HG03095 (cell line): Measurements from ENCODE around the gene MEIOB.
"Not testable (repeated sequence)": the region's sequence is repeated elsewhere in the genome, so short reads cannot be mapped to it uniquely, and the experiment has no call there.

Source experiments
- ATAC-seq: cut with Tn5 transposase; IDR thresholded peaks from one replicate; pipeline ENCODE4 v1.9.1; 2021; ENCODE audit warnings: moderate library complexity; ENCODE audit not compliant: unreplicated experiment

MEIOB gene

GRCh38 chr16:1907226-1907860 lies 35.4 kb upstream of the MEIOB start:
- ATAC-seq = no peak

GRCh38 chr16:1906846-1907165 lies 34.8 kb upstream of the MEIOB start:
- ATAC-seq = no peak

DNA sequence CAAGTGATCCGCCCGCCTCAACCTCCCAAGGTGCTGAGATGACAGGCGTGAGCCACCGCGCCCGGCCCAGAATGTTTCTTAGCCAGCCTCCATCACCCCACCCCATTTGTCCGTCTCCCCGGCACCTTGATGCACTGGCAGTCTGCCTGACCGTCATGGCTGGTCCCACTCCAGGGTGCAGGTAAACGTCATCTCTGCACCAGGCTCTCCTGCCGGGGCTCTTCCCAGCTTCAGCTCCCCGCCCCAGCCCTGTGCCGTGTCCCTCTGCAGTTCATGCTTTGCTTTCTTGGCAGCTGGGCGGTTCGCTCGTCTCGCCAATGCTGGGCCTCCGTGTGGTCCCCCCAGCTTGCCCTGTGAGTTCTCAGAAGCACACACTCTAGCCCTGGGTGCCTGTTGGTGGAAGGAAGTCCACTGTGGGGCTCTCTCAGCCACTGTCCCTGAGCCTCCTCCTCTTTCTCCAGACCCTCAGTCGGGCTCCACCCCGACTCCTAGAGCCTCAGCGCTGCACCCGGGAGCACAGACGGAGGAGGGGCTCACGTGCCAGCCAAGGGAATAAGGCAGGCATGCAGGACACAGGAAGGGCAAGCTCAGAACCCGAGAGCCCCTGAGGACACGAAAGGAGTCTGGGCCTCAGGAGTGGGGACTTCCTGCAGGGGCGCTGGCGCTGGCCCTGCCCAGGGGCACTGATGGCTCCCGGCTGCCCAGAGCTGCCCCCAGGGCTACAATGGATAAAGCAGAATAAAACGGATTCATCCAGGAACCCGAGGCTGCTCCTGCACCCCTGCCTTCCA lies 34.3 kb upstream of the MEIOB start:
- ATAC-seq = no peak

GRCh38 chr16:1903845-1904840 lies 32.2 kb upstream of the MEIOB start:
- no peak for ATAC-seq

DNA sequence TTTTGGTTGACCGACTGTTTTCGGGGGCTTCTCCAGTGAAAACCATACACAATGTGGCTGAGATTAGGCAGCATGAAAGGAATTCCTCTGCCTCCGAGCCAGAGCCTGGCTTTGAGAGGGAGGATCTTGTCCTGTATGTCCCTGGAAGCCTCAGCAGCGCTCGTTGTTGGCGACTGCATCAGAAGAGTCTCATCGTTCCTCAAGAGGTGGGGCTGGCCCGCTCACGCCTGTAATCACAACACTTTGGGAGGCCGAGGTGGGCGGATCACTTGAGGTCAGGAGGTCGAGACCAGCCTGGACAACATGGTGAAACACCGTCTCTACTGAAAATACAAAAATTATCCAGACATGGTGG lies 31.2 kb upstream of the MEIOB start:
- no peak for ATAC-seq

DNA sequence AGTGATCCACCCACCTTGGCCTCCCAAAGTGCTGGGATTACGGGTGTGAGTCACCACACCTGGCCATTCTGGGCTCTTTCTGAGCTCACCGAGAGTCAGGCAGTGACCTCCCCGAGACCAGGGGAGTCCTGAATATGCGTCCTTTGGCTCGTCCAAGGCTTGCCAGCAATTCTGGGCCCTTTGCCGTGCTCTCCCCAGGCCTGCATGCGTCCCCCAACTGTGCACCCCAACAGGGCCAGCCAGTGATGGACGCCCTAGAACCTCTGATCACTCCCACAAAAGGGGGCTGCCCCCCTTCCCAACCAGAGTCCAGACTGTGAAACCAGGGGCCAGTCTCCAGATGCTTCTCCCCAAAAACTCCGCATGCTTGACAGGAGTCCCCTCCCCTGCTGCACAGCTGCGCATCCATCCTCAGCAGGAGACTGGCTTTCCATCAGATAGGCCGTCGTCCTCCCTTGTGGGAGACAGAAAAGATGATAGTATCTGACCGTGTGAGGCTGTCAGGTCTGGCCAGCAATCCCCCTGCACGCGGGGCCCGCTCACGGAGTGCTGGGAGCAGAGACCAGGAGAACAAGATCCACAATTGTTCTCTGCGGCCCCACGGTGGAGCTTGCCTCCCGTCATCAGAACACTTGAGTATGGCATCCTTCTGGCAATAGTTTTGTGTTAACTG lies 30.7 kb upstream of the MEIOB start:
- ATAC-seq = no peak

DNA sequence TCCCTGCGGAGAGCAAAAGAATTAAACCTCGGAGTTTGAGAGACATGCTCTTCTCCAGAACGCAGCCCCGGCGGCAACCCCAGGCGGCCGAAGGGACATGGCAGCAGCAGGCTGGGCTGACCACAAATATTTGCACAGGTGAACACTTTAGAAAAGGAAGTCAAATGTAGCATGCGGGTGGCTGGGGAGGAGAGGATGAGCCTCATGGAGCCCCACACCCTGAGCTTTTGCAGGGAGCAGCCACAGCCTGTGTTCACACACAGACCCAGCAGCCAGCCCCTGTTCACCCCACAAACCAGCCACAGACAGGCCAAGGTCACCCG lies 28.4 kb upstream of the MEIOB start:
- no peak for ATAC-seq

- ATAC-seq = no peak
These were observed 27.9 kb upstream of the MEIOB start for GRCh38 chr16:1899641-1900451.

DNA sequence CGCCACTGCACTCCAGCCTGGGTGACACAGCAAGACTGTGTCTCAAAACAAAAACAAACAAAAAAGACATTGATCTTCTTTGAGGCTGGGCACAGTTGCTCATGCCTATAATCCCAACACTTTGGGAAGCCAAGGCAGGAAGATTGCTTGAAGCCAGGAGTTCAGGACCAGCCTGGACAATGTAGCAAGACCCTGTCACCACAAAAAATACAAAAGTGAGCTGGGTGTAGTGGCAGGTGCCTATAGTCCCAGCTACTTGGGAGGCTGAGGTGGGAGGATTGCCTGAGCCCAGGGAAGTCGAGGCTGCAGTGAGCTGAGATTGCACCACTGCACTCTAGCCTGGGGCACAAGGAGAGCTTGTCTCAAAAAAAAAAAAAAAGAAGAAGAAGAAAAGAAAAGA lies 25.7 kb upstream of the MEIOB start:
- ATAC-seq = not testable (repeated sequence)

DNA sequence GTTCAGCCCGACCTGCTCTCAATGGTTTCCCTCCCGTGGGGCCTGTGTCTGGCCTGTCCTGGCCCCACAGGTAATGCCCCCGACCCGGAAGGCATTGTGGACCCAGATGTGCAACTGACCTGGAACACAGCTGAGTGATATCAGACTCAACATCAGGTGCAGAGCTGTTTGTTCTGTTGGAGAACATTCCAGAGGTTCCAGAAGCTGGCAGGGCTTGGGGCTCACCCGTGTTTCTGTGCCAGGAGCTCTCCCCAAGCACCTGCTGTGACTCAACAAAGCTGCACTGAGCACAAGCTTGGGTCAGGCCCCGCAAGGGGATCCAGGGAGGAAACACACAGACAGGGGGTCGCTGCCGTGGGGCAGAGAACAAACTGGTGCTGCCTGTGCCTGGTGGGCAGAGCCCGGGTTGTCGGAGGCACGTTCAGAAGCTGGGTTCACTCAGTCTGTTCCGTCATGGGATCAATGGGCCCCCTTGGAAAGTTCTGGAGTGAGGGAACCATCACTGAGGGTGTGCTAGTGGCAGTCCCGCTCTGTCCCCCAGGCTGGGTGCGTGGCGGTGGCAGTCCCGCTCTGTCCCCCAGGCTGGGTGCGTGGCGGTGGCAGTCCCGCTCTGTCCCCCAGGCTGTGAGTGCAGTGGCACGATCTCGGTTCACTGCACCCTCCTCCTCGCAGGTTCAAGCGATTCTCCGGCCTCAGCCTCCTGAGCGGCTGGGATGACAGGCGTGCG lies 24.1 kb upstream of the MEIOB start:
- ATAC-seq = no peak

DNA sequence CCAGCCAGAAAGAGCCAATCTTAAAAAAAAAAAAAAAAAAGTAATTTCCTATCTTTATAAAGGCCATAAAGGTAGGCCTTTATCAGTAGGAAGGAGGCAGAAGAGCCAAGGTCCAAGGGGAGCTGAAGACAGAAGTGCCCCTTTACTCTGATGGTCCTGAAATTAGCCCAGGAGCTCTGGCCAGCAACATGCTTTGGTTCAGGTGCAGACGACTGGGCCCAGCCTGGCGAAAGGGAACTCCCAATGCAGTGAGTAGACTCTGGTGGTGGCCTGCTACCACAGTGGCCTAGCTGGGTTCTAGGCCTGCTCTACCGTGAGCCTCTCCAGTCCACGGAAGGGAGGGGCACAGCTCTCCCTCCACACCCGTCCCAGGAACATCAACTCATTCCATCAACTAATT lies 23.1 kb upstream of the MEIOB start:
- ATAC-seq = no peak

DNA sequence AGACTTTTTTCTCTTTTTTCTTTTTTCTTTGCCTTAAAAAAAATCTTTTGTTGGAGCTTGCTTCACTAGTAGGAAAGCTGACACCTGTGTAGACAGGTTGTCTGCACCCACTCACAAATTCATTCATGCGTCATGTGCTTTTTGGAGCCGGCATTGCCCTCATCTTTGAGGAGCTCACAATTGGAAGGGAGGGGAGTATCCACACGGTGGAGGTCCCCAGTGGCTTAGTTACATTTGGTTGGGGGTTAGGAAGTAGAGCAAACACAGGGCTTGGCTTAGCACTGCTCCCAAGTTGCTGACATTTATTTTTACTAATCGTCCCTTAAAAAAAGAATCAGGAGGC lies 18.7 kb upstream of the MEIOB start:
- no peak for ATAC-seq

GRCh38 chr16:1890024-1890707 lies 18.2 kb upstream of the MEIOB start:
- ATAC-seq = no peak

- ATAC-seq = no peak
These were observed 15.9 kb upstream of the MEIOB start for GRCh38 chr16:1887711-1888354.

GRCh38 chr16:1884889-1885288 lies 12.9 kb upstream of the MEIOB start:
- no peak for ATAC-seq

DNA sequence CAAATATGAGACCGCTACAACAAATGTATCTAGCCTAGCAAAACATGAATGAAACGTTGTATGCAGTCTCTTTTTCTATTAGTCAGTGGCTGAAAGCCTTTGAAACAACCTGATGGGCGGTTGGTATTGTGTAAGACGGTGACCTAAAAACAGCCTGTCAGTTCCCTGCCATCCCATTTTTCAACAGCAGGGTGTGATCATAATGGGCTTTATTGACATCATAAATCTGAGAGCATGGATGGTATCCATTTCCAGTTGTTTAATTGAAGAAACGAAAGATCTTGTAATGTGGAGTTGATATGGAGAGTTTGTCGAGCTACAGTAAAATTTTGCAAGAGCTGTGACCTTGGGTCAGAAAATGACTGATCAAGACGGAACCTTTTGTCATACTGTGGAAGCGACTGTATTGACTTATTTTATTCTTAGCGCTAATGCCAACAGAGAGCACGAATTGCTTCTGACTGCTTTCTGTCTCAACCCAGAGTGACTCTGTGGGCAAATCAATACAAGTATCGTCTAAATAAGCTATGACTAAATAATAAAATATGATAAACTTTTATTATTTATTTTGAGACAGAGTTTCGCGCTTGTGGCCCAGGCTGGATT lies 12.3 kb upstream of the MEIOB start:
- ATAC-seq = no peak

DNA sequence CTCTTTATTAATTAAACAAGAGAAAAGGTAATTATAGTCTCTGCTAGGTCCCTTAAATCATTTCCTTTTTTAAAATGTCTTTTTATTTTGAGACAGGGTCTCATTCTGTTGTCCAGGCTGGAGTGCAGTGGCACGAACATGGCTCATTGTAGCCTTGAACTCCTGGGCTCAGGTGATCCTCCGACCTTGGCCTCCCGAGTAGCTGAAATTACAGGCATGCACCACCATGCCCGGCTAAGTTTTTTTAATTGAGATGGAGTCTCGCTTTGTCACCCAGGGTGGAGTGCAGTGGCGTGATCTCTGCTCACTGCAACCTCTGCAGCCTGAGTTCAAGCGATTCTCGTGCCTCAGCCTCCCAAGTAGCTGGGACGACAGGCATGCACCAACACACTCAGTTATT lies 9.2 kb upstream of the MEIOB start:
- not testable (repeated sequence) for ATAC-seq

DNA sequence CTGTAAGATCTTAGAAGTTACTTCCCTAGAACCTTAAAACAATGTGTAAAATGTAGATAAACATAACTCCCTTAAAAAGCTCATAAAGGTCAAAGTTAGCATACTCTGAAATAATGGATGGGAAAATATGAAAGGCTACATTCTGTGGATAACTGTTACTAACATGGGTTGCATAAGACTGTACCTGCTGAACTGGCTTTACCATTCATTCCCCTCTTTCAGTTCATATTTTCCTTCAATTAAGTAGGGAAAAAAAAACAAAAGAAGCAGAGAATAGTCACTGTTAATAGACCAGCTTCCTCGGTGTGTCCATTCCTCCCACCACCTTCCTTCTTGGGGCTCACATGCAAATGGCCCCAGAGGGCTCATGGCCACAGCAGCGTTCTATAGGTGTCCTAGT lies 7.5 kb upstream of the MEIOB start:
- no peak for ATAC-seq
